ENCODE data around the gene OPN5. TPM values are rescaled to one million over a fixed set of nuclear protein-coding genes. Genes with fewer than 3 reads are reported as not detected.

OPN5 gene, protein sequence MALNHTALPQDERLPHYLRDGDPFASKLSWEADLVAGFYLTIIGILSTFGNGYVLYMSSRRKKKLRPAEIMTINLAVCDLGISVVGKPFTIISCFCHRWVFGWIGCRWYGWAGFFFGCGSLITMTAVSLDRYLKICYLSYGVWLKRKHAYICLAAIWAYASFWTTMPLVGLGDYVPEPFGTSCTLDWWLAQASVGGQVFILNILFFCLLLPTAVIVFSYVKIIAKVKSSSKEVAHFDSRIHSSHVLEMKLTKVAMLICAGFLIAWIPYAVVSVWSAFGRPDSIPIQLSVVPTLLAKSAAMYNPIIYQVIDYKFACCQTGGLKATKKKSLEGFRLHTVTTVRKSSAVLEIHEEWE
- not detected in 2 replicates for total RNA-seq

- no peak for DNase-seq (ENCODE audit: low read depth)
- Histone ChIP-seq H3K36me3 (ENCODE audit: control insufficient read depth, insufficient read depth, low read length) (no peaks in the 10 kb centered on the region), H3K4me3 (ENCODE audit: low read depth, low read length) (no peak within 1 kb of the TSS), H3K27me3 (ENCODE audit: control insufficient read depth, insufficient read depth, low read length) (no peaks in the 10 kb centered on the region)
- no peak for FAIRE-seq
- no peak for TF ChIP-seq CTCF (IDR thresholded peaks at IDR 0.05; ENCODE audit: insufficient read depth, low read length, severe bottlenecking)
These were observed at the start of gene OPN5 for GRCh38 chr6:47781732-47782131. TSS of gene OPN5 (plus strand) at chr6:47782032. CDS start at chr6:47782067, 35 bp downstream.

- Histone ChIP-seq H3K4me3 (ENCODE audit: low read depth, low read length) (no peak overlapping the region), H3K36me3 (ENCODE audit: control insufficient read depth, insufficient read depth, low read length) (no peaks in the 10 kb centered on the region), H3K27me3 (ENCODE audit: control insufficient read depth, insufficient read depth, low read length) (no peaks in the 10 kb centered on the region)
- peak; percentile 41 for TF ChIP-seq CTCF (IDR thresholded peaks at IDR 0.05; ENCODE audit: insufficient read depth, low read length, severe bottlenecking)
- peak; percentile 68 for DNase-seq (ENCODE audit: low read depth)
- no peak for FAIRE-seq
These were observed 47.8 kb upstream of the OPN5 start for GRCh38 chr6:47733879-47734558.

DNA sequence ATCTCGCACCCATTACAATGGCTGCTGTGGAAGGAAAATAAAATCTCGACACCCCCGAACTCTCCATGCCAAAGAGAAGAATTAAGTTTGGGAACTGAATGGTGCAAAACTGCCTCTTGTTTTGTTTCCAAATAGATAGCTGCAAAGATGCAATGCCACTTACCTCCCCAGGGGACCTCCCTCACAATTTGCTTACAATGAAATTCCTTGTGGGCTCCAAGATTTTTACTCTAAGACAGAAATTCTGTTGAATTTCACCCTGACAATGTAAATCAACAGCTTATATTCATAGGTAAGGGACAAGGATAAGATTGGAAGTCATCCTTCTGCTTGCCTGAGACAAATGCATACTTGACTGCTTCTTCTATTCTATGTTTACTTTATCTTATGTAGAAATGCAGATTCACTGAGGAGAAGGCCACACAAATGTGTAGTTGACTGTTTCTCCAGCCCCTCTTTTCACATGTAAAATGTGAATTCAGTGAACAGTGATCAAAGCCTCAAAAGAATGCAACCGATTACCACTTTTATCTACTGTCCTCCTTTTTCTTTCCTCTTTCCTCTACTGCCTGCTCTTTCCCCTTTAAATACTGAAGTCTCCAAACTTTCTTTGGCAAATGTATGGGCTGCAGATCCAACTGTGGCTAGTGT, 46.9 kb upstream of the OPN5 start:
- TF ChIP-seq CTCF (IDR thresholded peaks at IDR 0.05; ENCODE audit: insufficient read depth, low read length, severe bottlenecking), result no peak
- Histone ChIP-seq H3K4me3 (ENCODE audit: low read depth, low read length) (no peak overlapping the region), H3K27me3 (ENCODE audit: control insufficient read depth, insufficient read depth, low read length) (no peaks in the 10 kb centered on the region), H3K36me3 (ENCODE audit: control insufficient read depth, insufficient read depth, low read length) (no peaks in the 10 kb centered on the region)
- DNase-seq (ENCODE audit: low read depth) (no peak), FAIRE-seq (no peak)

DNA sequence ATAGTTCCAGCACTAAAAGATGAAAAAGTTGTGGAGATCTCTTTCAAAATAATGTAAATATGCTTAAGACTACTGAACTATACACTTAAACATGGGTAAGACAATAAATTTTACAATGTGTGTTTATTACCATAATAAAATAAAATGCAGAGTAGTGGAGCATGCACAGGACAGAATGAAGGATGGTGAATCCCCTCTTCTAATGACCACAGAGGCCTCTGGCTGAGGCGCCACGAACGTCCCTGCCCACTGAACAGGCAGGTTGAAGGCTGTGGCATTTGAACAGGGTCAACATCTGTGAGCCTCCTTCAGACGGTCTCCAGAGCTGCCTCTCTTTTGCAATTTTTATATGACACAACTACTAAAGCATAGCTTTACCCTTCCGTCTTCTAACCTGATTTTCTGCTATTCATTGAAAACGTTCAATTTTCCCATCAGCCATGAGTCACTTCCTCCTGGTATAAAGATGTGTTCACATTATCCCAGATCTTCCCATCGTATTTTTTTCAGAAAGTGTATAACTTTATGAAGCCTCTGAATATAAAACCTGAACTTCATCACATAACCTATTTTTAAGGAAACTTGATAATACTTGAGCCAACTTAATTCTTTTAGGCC, 45.6 kb upstream of the OPN5 start:
- FAIRE-seq (no peak), DNase-seq (ENCODE audit: low read depth) (peak; percentile 63)
- TF ChIP-seq CTCF (IDR thresholded peaks at IDR 0.05; ENCODE audit: insufficient read depth, low read length, severe bottlenecking), result no peak
- no peaks in the 10 kb centered on the region for H3K27me3 ChIP-seq (ENCODE audit: control insufficient read depth, insufficient read depth, low read length)
- no peaks in the 10 kb centered on the region for H3K36me3 ChIP-seq (ENCODE audit: control insufficient read depth, insufficient read depth, low read length)
- no peak overlapping the region for H3K4me3 ChIP-seq (ENCODE audit: low read depth, low read length)

DNA sequence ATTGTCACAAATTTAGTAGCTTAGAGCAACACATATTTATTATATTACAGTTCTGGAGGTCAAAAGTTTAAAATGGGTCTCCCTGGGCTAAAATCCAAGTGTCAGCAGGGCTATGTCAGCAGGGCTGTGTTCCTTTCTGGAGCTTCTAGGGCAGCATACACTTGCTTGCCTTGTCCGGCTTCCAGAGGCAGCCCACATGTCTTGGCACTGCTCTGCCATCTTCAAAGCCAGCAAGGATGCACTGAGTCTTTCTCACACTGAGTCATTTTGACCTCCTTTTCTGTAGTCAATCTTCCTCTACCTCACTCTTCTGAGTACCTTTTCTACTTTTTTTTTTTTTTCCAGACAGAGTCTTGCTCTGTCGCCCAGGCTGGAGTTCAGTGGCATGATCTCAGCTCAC, 44.4 kb upstream of the OPN5 start:
- no peak for TF ChIP-seq CTCF (IDR thresholded peaks at IDR 0.05; ENCODE audit: insufficient read depth, low read length, severe bottlenecking)
- FAIRE-seq (no peak), DNase-seq (ENCODE audit: low read depth) (no peak)
- H3K36me3 ChIP-seq (ENCODE audit: control insufficient read depth, insufficient read depth, low read length), result no peaks in the 10 kb centered on the region
- no peaks in the 10 kb centered on the region for H3K27me3 ChIP-seq (ENCODE audit: control insufficient read depth, insufficient read depth, low read length)
- no peak overlapping the region for H3K4me3 ChIP-seq (ENCODE audit: low read depth, low read length)
